ENCODE data around the gene IZUMO1. TPM values are rescaled to one million over a fixed set of nuclear protein-coding genes. Genes with fewer than 3 reads are reported as not detected.

The IZUMO1 gene
- total RNA-seq, 4 donors from 2014 or later, result not detected

DNA sequence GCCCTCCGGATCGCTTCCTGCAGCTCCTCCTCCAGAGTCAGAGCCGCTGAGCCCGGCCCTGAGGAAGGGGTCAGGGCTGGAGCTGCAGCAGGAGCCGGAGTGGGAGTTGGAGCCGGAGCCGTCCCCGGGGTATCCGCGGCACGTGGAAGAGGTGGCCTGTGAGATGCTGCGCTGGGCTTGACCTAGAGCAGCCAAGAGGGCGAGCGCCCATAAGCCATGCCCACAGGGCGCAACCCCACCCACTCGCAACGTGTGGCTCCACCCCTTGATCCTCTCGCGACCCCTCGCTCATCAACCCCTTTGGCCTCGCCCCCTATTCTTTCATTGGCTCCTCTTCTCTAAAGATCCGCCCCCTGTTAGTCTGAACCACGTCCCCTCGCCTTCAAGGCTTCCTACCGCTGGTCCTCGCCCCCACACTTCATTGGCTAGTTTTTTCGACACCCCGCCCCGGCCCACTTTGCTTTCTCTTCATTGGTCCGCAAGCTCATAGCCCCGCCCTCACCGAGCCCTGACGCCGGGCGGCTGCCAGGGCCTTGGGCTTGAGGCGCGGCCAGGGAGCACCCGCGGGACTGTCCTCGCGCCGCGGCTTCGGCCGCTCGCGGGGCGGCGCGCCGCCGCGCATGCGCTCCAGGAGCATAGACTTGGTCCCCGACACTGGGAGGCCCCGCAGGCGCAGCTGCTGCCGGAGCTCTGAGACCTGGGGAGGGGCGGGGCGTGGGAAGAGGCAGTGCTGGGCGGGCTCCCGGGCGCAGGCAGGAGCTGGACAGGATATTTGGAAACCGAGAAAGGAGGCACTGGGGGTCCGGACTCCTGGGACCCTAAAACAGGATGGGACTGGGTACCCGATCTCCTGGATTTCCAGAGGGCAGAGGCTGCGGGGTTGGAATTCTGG lies 32.6 kb downstream of the IZUMO1 start:
- H3K4me1 ChIP-seq, result peaks cover 46 to 57% (median 55%) of the 10 kb centered on the region in 4 donors
- H3K27ac ChIP-seq (replicated peaks in 1 of 4), result peak overlapping the region; percentile 88 to 90 (median 88)
- intact Hi-C loops (cut with DNase I), result loop anchor here (5.0 kb wide), 1 partner anchor 37 kb away; no protein-coding TSS in a partner anchor
- TF ChIP-seq EP300 (IDR thresholded peaks at IDR 0.05) (no peak), POLR2A (IDR thresholded peaks at IDR 0.05; ENCODE audit: low read depth) (no peak), POLR2AphosphoS5 (IDR thresholded peaks at IDR 0.05) (peak; percentile 59 to 74)
- TF ChIP-seq, protein P1, sequence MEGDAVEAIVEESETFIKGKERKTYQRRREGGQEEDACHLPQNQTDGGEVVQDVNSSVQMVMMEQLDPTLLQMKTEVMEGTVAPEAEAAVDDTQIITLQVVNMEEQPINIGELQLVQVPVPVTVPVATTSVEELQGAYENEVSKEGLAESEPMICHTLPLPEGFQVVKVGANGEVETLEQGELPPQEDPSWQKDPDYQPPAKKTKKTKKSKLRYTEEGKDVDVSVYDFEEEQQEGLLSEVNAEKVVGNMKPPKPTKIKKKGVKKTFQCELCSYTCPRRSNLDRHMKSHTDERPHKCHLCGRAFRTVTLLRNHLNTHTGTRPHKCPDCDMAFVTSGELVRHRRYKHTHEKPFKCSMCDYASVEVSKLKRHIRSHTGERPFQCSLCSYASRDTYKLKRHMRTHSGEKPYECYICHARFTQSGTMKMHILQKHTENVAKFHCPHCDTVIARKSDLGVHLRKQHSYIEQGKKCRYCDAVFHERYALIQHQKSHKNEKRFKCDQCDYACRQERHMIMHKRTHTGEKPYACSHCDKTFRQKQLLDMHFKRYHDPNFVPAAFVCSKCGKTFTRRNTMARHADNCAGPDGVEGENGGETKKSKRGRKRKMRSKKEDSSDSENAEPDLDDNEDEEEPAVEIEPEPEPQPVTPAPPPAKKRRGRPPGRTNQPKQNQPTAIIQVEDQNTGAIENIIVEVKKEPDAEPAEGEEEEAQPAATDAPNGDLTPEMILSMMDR (IDR thresholded peaks at IDR 0.05), result peak in 1 of 3 experiments; percentile 42
- 2% methylated on average over 38 of the region's 67 CpGs for WGBS
- no peaks in the 10 kb centered on the region for H3K27me3 ChIP-seq
- peaks cover 0 to 4% (median 2%) of the 10 kb centered on the region in 4 donors for H3K9me3 ChIP-seq
- peak; percentile 100 for DNase-seq (ENCODE audit: extremely low spot score)
- H3K36me3 ChIP-seq, result no peaks in the 10 kb centered on the region
- H3K4me3 ChIP-seq, result peak overlapping the region; percentile 63 to 68 (median 65)

GRCh38 chr19:48713041-48713863 lies 33.5 kb downstream of the IZUMO1 start:
- no peak for DNase-seq (ENCODE audit: extremely low spot score)
- Histone ChIP-seq H3K9me3 (peaks cover 0 to 4% (median 2%) of the 10 kb centered on the region in 4 donors), H3K36me3 (no peaks in the 10 kb centered on the region), H3K27me3 (no peaks in the 10 kb centered on the region), H3K4me3 (peak overlapping the region; percentile 63 to 68 (median 65)), H3K27ac (replicated peaks in 1 of 4) (peak overlapping the region; percentile 83 to 90 (median 88)), H3K4me1 (peaks cover 38 to 49% (median 46%) of the 10 kb centered on the region in 4 donors)
- WGBS, result 16% methylated on average over 19 of the region's 25 CpGs
- TF ChIP-seq POLR2AphosphoS5 (IDR thresholded peaks at IDR 0.05) (no peak), EP300 (IDR thresholded peaks at IDR 0.05) (no peak), POLR2A (IDR thresholded peaks at IDR 0.05; ENCODE audit: low read depth) (no peak)
- TF ChIP-seq, protein P1 (IDR thresholded peaks at IDR 0.05), result peak in 1 of 3 experiments; percentile 31
- intact Hi-C loops (cut with DNase I), result loop anchor here (5.0 kb wide), 1 partner anchor 36 kb away; no protein-coding TSS in a partner anchor

- peaks cover 0 to 10% (median 0%) of the 10 kb centered on the region in 4 donors for H3K36me3 ChIP-seq
- TF ChIP-seq, protein P1 (IDR thresholded peaks at IDR 0.05), result no peak
- TF ChIP-seq EP300 (IDR thresholded peaks at IDR 0.05), result no peak
- no peak for TF ChIP-seq POLR2A (IDR thresholded peaks at IDR 0.05; ENCODE audit: low read depth)
- no peak for TF ChIP-seq POLR2AphosphoS5 (IDR thresholded peaks at IDR 0.05)
- intact Hi-C loops (cut with DNase I), result loop anchor here (5.0 kb wide), 1 partner anchor 34 kb away; no protein-coding TSS in a partner anchor
- no peak overlapping the region for H3K4me3 ChIP-seq
- no peak for DNase-seq (ENCODE audit: extremely low spot score)
- peaks cover 0 to 4% (median 2%) of the 10 kb centered on the region in 4 donors for H3K9me3 ChIP-seq
- no peak overlapping the region for H3K27ac ChIP-seq (replicated peaks in 1 of 4)
- WGBS, result 89% methylated on average over 4 of the region's 4 CpGs
- no peaks in the 10 kb centered on the region for H3K27me3 ChIP-seq
- H3K4me1 ChIP-seq, result peaks cover 26 to 34% (median 30%) of the 10 kb centered on the region in 4 donors
Observed at GRCh38 chr19:48711106-48711662, 35.5 kb downstream of the IZUMO1 start.

DNA sequence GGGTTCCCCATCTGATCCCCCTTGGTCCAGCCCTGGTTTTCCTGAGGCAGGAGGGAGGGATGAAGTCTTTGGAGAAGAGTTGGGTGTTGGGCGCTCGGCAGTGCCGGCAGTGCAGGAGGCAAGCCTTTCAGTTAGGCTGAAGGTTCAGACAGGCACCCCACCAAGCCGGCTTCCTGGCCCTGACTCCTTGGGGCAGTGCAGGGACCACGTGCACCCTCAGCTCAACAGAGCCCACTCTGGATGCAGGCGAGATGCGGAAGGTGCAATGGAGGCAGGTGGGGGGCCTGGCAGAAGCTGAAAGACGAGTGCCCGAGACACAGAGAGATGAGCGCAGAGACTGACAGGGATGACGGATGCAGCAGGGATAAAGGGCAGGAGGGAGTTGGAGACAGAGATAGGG lies 38.2 kb downstream of the IZUMO1 start:
- DNase-seq (ENCODE audit: extremely low spot score), result no peak
- intact Hi-C loops (cut with DNase I), result no loop called here
- TF ChIP-seq POLR2AphosphoS5 (IDR thresholded peaks at IDR 0.05) (no peak), POLR2A (IDR thresholded peaks at IDR 0.05; ENCODE audit: low read depth) (no peak)
- TF ChIP-seq, protein P1 (IDR thresholded peaks at IDR 0.05), result no peak
- 70% methylated on average over 10 of the region's 11 CpGs for WGBS
- peaks cover 0 to 4% (median 2%) of the 10 kb centered on the region in 4 donors for H3K9me3 ChIP-seq
- H3K36me3 ChIP-seq, result peaks cover 0 to 18% (median 2%) of the 10 kb centered on the region in 4 donors
- no peaks in the 10 kb centered on the region for H3K27me3 ChIP-seq
- H3K4me1 ChIP-seq, result peaks cover 7 to 12% (median 9%) of the 10 kb centered on the region in 4 donors
- H3K27ac ChIP-seq (replicated peaks in 1 of 4), result no peak overlapping the region
- H3K4me3 ChIP-seq, result no peak overlapping the region

Data from esophagus muscularis mucosa (tissue), 4 donors.